WTC11 (cell line): ENCODE results near the gene KIF26A. TPM values are rescaled to one million over a fixed set of nuclear protein-coding genes. Genes with fewer than 3 reads are reported as not detected.

ENCODE experiments used
- AFF4 ChIP-seq: sonication (generic); formaldehyde crosslinking; IDR thresholded peaks from 2 replicates; pipeline ENCODE4 v1.8.1; 2023; ENCODE audit warnings: mild to moderate bottlenecking, missing genetic modification reagents, borderline replicate concordance
- ATF6 ChIP-seq: sonication (generic); formaldehyde crosslinking; IDR thresholded peaks from 2 replicates; pipeline ENCODE4 v1.8.1; 2023; ENCODE audit warnings: mild to moderate bottlenecking, missing genetic modification reagents
- CREM ChIP-seq: sonication (generic); formaldehyde crosslinking; IDR thresholded peaks from 2 replicates; pipeline ENCODE4 v1.8.1; 2022; ENCODE audit warnings: mild to moderate bottlenecking, missing genetic modification reagents, moderate library complexity
- E2F5 ChIP-seq: sonication (generic); formaldehyde crosslinking; IDR thresholded peaks from 2 replicates; pipeline ENCODE4 v1.8.1; 2022; ENCODE audit warnings: mild to moderate bottlenecking, moderate library complexity, missing genetic modification reagents
- FOXP1 ChIP-seq: sonication (generic); formaldehyde crosslinking; IDR thresholded peaks from 2 replicates; pipeline ENCODE4 v1.8.0; 2022; ENCODE audit warnings: missing genetic modification reagents, mild to moderate bottlenecking, moderate library complexity, borderline replicate concordance
- IRF2 ChIP-seq: sonication (generic); formaldehyde crosslinking; IDR thresholded peaks from 2 replicates; pipeline ENCODE4 v1.8.0; 2022; ENCODE audit warnings: low read depth, missing genetic modification reagents, borderline replicate concordance
- ZMAT4 ChIP-seq: fragments of 250-450 bp; sonication (Bioruptor Pico); IDR thresholded peaks from 2 replicates; pipeline ENCODE4 v1.9.0; 2021; ENCODE audit warnings: mild to moderate bottlenecking
- ZNF232 ChIP-seq: sonication (generic); formaldehyde crosslinking; IDR thresholded peaks from 2 replicates; pipeline ENCODE4 v1.8.0; 2022; ENCODE audit warnings: mild to moderate bottlenecking, missing genetic modification reagents
- ZNF396 ChIP-seq: fragments of 250-450 bp; sonication (Bioruptor Pico); IDR thresholded peaks from 2 replicates; pipeline ENCODE4 v1.8.0; 2021; ENCODE audit warnings: mild to moderate bottlenecking, moderate library complexity, borderline replicate concordance
- ZNF423 ChIP-seq: fragments of 250-450 bp; sonication (Bioruptor Pico); IDR thresholded peaks from 2 replicates; pipeline ENCODE4 v2.1.2; 2022; ENCODE audit warnings: mild to moderate bottlenecking, moderate library complexity
- ZNF532 ChIP-seq: fragments of 250-450 bp; sonication (Bioruptor Pico); IDR thresholded peaks from 2 replicates; pipeline ENCODE4 v1.9.0; 2021; ENCODE audit warnings: mild to moderate bottlenecking, borderline replicate concordance
- total RNA-seq: library from RNA; stranded (reverse); gene quantifications from 3 replicates; pipeline ENCODE4 v1.2.3, GENCODE V29; 2021
- TF ChIP-seq, protein P1 (sequence below): sonication (generic); formaldehyde crosslinking; conservative IDR thresholded peaks from 2 replicates; pipeline ENCODE4 v1.8.1; 2023; ENCODE audit warnings: mild to moderate bottlenecking, low read depth, missing genetic modification reagents, moderate library complexity
- TF ChIP-seq, protein P2 (sequence below): fragments of 250-450 bp; sonication (Bioruptor Pico); conservative IDR thresholded peaks from 2 replicates; pipeline ENCODE4 v1.9.0; 2021; ENCODE audit warnings: mild to moderate bottlenecking

KIF26A gene
- total RNA-seq, 1 experiment from 2014 or later: 53.4 TPM

DNA sequence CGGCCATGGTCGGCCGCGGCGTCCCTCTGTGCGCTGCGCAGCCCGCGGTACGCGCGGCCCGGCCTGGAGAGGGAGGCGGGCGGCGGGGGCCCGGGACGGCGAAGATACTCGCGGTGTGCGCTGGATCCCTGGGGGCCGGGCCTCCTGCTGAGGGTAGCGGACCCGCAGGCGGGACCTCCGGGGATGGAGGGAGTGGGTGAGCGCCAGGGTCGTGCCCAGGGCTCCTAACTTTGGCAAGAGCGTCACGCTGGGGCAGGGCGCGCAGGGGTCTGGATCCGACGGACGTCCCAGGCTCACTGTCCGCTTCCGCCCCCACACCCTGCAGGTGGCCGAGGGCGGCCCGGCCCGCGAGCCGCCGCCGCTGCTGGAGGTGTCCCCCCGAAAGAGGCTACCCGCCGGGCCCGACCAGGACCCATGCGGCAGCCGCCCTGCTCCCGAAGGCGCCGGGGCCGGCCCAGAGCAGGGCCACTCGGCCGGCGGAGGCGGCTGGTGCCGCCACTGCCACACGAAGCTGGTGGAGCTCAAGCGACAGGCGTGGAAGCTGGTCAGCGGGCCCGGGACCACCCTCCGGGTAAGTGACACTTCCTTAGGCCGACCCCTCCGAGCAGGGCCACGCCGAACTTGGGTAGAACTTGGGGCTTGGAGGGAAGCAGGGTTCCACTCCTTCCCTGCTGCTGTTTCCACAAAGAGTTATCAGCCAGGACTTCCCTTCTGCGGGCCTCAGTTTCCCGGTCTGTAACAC is 502 bp downstream of the KIF26A start (continued):
- TF ChIP-seq ZNF532 (no peak), ZNF232 (CRISPR knock-in tag) (no peak; the same call in 1 of the 2 replicates), ZNF396 (CRISPR knock-in tag) (no peak), E2F5 (CRISPR knock-in tag) (0 out of 2 replicates have a peak, but pooled peaks have one; percentile 13), FOXP1 (CRISPR knock-in tag) (peak; percentile 16; the same call in 1 of the 2 replicates), ZMAT4 (CRISPR knock-in tag) (no peak), IRF2 (no peak), AFF4 (CRISPR knock-in tag) (no peak), CREM (CRISPR knock-in tag) (no peak), ZNF423 (CRISPR knock-in tag) (0 out of 2 replicates have a peak, but pooled peaks have one; percentile 6), ATF6 (no peak)
- TF ChIP-seq, protein P1, sequence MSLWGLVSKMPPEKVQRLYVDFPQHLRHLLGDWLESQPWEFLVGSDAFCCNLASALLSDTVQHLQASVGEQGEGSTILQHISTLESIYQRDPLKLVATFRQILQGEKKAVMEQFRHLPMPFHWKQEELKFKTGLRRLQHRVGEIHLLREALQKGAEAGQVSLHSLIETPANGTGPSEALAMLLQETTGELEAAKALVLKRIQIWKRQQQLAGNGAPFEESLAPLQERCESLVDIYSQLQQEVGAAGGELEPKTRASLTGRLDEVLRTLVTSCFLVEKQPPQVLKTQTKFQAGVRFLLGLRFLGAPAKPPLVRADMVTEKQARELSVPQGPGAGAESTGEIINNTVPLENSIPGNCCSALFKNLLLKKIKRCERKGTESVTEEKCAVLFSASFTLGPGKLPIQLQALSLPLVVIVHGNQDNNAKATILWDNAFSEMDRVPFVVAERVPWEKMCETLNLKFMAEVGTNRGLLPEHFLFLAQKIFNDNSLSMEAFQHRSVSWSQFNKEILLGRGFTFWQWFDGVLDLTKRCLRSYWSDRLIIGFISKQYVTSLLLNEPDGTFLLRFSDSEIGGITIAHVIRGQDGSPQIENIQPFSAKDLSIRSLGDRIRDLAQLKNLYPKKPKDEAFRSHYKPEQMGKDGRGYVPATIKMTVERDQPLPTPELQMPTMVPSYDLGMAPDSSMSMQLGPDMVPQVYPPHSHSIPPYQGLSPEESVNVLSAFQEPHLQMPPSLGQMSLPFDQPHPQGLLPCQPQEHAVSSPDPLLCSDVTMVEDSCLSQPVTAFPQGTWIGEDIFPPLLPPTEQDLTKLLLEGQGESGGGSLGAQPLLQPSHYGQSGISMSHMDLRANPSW: no peak
- TF ChIP-seq, protein P2, sequence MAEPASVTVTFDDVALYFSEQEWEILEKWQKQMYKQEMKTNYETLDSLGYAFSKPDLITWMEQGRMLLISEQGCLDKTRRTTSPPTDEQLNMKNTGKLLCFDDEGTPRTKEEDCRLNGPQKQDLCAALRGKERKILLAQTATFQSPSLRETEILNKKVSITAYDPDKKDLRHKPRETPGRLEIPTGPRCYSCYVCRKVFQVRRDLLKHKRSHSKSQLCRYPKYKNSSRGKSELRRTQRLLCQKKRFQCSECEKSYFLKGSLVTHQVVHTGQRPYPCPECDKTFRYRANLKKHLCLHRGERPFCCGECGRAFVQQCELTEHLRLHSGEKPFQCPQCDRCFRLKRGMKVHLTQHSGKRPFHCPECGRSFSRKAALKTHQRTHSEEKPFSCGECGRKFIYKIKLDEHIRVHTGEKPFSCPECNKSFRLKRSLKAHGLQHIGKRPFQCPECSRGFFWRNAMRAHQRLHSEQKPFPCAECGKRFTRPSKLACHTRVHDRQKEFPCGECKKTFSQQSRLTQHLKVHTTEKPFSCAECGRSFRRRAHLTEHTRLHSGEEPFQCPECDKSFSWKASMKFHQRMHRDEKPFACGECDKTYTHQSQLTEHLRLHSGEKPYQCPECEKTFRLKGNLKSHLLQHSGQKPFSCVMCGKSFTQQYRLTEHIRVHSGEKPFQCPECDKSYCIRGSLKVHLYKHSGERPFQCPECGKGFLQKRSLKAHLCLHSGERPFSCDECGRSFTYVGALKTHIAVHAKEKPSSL (CRISPR knock-in tag): no peak
